ENCODE results near the gene CLPTM1. TPM values are rescaled to one million over a fixed set of nuclear protein-coding genes. Genes with fewer than 3 reads are reported as not detected.

The CLPTM1 gene
- total RNA-seq, 4 donors from 2014 or later: 95.7 to 156 (median 125) TPM

GRCh38 chr19:44931541-44931940, 23.6 kb upstream of the CLPTM1 start:
- no peak for TF ChIP-seq CTCF (IDR thresholded peaks at IDR 0.05)
- no peak for TF ChIP-seq POLR2A (IDR thresholded peaks at IDR 0.05)
- Histone ChIP-seq H3K27ac (no peak overlapping the region), H3K9me3 (no peaks in the 10 kb centered on the region), H3K36me3 (no peaks in the 10 kb centered on the region), H3K27me3 (no peaks in the 10 kb centered on the region), H3K4me3 (no peak overlapping the region), H3K4me1 (peaks cover 0 to 7% (median 2%) of the 10 kb centered on the region in 4 donors)
- DNase-seq: no peak

- H3K4me1 ChIP-seq: no peaks in the 10 kb centered on the region
These were observed 15.5 kb upstream of the CLPTM1 start for GRCh38 chr19:44939668-44940067.

GRCh38 chr19:44942067-44942571, 13.1 kb upstream of the CLPTM1 start, which contains the start of gene APOC4:
TSS of gene APOC4 (plus strand) at chr19:44942237. CDS start at chr19:44942278, 41 bp downstream.
- no peak within 1 kb of the TSS for H3K4me3 ChIP-seq
- no peak for DNase-seq

More at GRCh38 chr19:44939668-44940067, 15.5 kb upstream of the CLPTM1 start:
- Histone ChIP-seq H3K36me3 (no peaks in the 10 kb centered on the region), H3K4me3 (no peak overlapping the region), H3K27me3 (no peaks in the 10 kb centered on the region), H3K27ac (no peak overlapping the region), H3K9me3 (no peaks in the 10 kb centered on the region)
- DNase-seq: no peak
- no peak for TF ChIP-seq CTCF (IDR thresholded peaks at IDR 0.05)

GRCh38 chr19:44943801-44944249, 11.4 kb upstream of the CLPTM1 start:
- H3K27me3 ChIP-seq: no peaks in the 10 kb centered on the region
- H3K9me3 ChIP-seq: no peaks in the 10 kb centered on the region
- peak in 2 of 3 donors; percentile 78 to 83 for DNase-seq
- H3K27ac ChIP-seq: peak overlapping the region in 1 of 4 donors; percentile 17
- TF ChIP-seq CTCF (IDR thresholded peaks at IDR 0.05) (no peak), POLR2A (IDR thresholded peaks at IDR 0.05) (no peak)
- H3K36me3 ChIP-seq: no peaks in the 10 kb centered on the region
- no peak overlapping the region for H3K4me3 ChIP-seq
- H3K4me1 ChIP-seq: no peaks in the 10 kb centered on the region

More at GRCh38 chr19:44942067-44942571, 13.1 kb upstream of the CLPTM1 start, which contains the start of gene APOC4:
- Histone ChIP-seq H3K27ac (no peak within 1 kb of the TSS), H3K27me3 (no peaks in the 10 kb centered on the region), H3K4me1 (no peaks in the 10 kb centered on the region), H3K36me3 (no peaks in the 10 kb centered on the region), H3K9me3 (no peaks in the 10 kb centered on the region)
- no peak for TF ChIP-seq POLR2A (IDR thresholded peaks at IDR 0.05)
- no peak for TF ChIP-seq CTCF (IDR thresholded peaks at IDR 0.05)

GRCh38 chr19:44947041-44947581, 8.1 kb upstream of the CLPTM1 start:
- Histone ChIP-seq H3K9me3 (no peaks in the 10 kb centered on the region), H3K36me3 (peaks cover 0 to 11% (median 0%) of the 10 kb centered on the region in 3 donors), H3K4me3 (no peak overlapping the region), H3K4me1 (peaks cover 0 to 4% (median 0%) of the 10 kb centered on the region in 4 donors), H3K27me3 (no peaks in the 10 kb centered on the region), H3K27ac (no peak overlapping the region)
- no peak for DNase-seq
- TF ChIP-seq POLR2A (IDR thresholded peaks at IDR 0.05) (no peak), CTCF (IDR thresholded peaks at IDR 0.05) (no peak)

Measured in Peyer's patch (tissue), 4 donors.